GM21576 (cell line): ENCODE data around the gene TMBIM4.
"Not testable (repeated sequence)": the region's sequence is repeated elsewhere in the genome, so short reads cannot be mapped to it uniquely, and the experiment has no call there.

Experiments used
- ATAC-seq: cut with Tn5 transposase; IDR thresholded peaks from one replicate; pipeline ENCODE4 v1.9.1; 2021; ENCODE audit warnings: mild to moderate bottlenecking, moderate library complexity; ENCODE audit not compliant: unreplicated experiment

The TMBIM4 gene, protein sequence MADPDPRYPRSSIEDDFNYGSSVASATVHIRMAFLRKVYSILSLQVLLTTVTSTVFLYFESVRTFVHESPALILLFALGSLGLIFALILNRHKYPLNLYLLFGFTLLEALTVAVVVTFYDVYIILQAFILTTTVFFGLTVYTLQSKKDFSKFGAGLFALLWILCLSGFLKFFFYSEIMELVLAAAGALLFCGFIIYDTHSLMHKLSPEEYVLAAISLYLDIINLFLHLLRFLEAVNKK

DNA sequence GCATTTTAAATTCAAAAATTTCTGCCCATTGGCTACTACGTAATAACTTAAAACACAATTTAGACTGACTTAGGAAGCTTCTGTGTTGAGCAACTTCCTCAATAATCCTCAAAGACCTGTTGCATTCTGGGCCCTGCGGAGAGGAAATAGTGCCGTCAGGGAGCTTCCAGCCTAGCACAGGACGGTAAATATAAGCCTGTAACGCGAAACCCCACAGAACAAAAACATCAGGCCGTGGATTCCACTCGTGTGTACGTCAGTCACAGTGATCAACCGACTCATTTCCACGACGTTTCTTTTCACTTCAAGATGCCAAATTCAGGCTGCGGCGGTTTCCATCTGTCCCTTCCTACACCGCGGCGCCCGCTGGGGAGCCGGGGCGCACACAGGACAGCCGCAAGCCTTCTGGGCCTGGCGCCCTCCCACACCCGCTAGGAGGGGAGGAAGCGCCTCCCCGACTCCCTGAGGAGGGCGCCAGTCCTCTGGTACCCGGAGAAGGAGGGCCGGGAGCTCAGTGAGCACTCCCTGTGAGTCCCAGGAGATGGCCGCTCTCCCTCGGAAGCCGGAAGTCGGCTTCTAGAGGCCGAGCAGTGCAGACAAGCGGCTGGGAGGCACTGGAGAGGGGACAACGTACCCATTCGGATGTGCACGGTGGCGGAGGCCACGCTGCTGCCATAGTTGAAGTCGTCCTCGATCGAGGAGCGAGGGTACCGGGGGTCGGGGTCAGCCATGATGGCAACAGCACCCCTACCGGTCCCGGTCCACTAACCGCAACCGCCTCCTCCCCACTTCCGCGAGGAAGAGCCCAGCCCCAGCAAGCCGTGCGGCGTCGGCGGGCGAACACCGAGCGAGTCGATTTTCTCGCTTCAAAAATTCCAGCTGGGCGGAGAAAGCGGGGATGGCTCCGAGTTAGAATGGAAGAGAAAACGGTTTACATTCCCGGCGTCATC, at the start of gene TMBIM4:
TSS of gene TMBIM4 (minus strand) at position 776 of the 950 bp plus-strand sequence. CDS start at position 731, 45 bp downstream.
- ATAC-seq: peak; percentile 85

DNA sequence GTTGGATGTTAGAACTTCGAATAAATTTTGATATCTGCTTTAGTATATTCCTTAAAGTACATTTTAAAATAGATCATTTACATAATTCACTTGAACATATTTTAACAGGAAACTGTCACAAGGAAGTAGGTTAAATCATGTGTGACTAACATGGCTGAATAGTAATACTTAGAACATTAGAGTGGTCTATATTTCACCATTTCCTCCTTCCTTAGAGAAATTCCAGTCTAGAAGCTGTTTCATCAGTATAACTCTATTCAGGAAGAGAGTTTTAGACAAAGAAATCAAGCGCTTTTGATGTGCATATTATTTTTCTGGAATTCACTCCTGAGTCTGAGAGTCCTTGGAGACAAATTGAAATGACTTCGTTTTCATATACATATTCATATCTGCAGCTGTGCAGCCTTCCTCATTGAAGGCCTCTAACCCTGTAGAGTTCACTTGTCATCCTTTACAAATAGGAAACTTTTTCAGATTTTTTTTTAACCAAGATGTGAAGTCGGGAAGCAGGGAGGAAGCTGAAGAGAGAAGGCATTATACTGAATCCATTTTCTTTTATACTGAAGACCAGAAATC, 47.6 kb upstream of the TMBIM4 start:
- no peak for ATAC-seq

DNA sequence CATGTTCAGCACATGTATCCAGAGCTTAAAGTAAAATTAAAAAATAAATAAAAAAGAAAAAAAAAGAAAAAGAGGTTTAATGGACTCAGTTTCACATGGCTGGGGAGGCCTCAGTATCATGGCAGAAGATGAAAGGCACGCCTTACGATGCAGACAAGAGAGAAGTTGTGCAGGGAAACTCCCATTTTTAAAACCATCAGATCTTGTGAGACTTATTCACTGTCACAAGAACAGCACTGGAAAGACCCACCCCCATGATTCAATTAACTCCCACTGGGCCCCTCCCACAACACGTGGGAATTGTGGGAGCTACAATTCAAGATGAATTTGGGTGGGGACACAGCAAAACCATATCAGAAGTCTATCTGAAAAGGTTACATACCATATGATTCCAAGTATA, 43.2 kb upstream of the TMBIM4 start:
- ATAC-seq: not testable (repeated sequence)

DNA sequence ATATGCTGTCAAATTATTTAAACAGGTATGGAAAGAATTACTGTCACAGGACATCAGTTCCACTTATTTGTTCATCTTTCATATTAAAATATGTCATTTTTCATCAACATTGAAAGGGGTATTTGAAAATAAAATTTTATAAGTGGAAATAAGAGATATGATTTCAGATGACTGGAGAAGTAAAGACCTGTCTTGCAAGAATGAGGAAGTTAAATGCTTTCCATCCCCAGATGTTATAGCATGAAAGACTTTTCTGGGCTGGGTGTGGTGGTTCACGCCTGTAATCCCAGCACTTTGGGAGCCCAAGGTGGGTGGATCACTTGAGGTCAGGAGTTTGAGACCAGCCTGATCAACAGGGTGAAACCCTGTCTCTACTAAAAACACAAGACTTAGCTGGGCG, 41.8 kb upstream of the TMBIM4 start:
- not testable (repeated sequence) for ATAC-seq

DNA sequence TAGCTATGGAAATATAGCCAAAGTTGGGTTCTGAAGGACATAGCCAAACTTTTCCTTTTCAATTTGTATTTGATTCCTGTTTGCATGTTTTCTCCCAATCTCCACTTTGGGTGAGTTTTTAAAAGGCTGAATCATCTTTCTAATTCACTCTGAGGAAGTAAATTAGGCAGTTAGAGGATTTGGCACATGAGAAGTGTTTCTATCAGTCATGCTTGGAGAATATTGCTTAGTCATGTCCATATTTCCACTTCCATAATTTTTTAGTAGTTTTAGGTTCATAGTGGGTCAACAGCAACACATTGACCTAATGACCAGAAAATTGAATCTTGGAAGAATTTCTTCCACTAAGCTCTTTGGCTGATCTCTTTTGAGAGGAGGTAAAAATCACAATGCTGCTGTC, 41.0 kb upstream of the TMBIM4 start:
- no peak for ATAC-seq

DNA sequence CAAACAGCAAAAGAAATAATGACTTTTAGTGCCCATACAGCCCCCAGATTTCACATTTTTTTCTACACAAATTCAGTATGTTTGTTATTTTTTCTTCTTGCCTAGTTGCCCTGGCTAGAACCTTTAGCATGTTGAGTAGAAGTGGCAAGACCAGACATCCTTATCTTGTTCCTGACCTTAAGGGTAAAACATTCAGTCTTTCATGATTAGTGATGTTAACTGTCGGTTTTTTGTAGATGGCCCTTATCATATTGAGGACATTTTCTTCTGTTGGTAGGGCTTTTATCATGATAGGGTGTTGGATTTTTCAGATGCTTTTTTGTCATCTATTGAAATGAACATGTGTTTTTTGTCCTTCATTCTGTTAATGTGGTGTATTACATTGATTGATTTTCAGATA, 36.3 kb upstream of the TMBIM4 start:
- ATAC-seq: no peak

DNA sequence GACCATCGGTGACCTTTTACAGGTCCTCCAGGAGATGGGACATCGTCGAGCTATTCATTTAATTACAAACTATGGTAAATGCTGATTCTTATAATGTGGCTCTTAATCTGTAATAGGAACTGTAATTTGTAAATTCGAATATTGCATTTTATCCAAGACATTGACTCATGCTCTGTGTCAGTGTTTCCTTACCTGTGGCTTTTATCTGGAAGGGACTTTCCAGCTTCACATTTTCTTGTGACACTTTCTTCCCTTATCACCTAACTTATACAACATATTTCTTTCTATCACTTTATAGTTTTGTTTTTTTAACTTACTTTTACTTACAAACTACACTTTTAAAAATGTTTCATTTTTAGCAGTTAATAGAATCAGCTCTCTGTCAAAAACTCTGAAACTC, 34.0 kb upstream of the TMBIM4 start:
- no peak for ATAC-seq

DNA sequence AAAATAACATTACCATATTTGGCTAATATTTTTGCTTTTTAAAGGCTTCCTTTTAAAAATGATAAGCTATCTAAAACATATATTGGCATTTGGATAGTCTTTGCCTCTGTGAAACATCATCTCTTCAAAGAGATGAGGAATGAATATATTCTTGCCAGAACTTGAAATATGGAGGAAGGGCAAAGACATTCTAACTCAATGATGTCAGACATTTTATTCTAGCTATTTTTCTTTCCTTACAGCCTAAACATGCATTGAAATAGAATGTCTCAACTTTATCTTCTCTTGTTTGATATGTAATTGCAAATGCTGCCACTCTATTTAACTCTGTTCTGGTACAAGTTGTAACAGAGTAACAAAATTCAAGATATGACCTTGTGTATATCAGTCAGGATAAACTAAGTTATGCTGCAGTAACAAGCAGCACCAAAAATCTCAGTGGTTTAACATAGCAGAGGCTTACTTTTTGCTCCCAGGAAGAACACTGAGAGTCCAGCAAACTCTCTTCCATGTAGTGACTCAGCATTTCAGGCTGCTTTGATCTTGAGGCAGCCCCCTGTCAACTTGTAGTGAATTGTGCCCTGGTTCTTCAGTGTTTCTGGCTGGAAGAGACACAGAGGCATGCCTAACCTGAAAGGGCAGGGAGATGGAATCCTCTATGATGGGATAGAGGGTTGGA, 30.2 kb upstream of the TMBIM4 start:
- ATAC-seq: no peak

DNA sequence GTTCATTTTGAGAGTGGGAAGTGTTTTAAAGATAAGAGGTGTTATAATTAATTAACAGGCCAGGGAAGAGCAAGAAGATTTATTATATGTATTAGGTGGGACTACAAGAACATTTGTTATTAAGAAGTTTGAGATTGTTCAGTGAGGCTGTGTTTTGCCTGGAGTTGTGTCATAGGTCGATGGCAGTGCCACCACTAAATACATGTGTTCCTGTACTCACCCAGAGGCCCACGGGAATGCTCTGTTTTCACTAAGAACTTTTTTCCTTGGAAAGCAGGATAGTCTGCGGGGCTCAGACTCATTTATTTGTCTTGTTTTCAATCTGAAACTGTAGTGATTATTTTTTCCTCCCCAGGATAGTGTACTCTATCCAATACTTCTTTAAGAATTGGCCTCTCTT, 29.3 kb upstream of the TMBIM4 start:
- no peak for ATAC-seq

DNA sequence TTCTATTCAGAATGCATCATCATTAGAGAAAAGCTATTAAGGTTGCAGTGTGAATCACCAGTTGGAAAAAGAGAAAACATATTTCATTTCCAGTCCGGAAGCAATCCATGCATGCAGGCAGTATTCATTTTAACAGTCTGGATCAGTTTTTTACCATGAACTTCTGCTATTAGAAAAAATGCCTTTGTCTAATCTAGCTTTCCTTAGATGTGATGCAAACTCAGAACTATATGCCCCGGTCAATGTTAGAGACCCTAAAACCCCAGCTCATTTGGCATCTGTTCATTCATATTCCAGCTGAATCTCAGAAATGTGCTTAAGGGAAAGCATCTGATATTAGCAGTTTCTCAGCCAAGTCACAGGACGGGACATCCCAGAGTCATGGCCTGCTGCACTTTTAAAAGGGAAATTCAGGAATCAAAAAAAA, 27.7 kb upstream of the TMBIM4 start:
- no peak for ATAC-seq

DNA sequence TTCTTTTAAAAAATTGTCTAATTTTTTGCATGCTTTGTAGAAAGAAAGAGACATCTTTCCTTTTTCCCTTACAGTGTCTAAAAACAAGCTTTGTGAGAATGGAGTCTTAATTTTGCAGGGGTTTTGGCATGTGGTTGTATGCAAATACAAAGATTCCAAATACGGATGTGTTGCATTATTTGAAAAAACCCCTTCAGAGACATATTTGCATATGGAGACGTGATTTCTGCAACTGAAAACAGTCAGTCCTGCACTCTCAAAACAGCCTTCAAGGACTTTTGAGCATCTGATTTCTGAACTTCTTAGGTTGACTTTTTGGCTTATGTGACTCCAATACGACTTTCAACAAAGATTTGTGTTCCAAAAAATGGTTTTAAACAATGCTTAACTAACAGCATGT, 27.0 kb upstream of the TMBIM4 start:
- ATAC-seq: peak; percentile 93

DNA sequence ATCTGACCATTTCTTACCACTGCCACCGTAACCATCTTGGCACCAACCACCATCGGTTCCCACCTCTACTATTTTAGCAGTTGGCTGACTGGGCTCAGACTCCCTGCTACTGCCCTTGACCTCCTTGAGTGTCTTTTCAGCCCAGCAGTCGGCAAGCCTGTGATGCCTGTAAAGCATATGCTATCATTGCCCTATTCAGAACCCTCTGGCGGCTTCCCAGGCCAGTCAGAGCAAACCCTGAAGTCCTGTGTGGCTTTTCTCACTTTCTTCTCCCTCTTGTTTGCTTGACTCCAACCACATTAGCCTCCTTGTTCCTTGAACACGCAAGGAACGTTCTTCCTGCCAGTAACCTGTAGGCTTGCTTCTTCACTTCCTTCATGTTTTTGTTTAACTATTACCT, 25.4 kb upstream of the TMBIM4 start:
- ATAC-seq: no peak

DNA sequence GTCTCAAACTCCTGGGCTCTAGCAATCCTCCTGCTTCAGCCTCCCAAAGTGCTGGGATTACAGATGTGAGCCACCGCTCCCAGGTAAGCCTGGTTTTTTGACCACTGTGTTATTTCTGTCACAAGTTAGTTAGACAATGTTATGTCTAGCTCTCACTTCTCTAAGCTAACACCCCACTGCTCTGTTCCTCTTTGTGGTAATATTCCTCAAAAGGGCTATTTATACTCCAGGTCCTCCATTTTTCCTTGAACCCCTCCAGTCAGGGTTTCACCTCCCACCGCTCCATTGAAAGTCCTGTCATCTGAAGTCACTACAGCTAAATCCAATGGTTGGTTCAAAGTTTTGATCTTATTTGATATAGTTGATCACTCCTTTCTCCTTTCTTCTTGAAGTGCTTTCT, 24.3 kb upstream of the TMBIM4 start:
- ATAC-seq: no peak

DNA sequence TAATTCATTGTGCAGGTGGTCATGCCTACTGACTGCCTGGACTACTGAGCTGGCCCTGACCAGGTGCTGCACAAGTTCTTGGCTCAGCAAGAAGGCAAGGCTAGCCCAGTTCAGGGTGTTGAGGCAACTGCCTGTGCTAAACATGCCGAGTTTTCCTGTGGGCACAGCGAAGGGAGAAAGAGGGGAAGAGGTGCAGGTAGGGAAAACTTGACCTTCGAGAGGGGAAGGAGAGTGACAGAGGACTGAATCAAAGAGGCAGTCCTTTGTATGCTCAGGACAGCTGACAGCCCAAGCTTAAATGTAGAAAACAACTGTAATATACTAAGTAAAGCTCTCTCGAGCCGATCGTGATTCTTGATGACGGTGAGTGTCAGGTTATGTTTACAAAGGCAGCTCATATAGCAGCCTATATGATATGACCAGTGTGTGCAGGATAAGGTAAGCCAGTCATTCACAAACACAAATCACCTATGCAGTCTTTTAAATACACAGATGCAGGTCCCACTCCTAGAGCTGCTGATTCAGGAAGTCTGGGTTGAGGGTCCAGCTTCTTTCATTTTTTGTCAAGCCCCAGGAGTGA, 21.8 kb upstream of the TMBIM4 start:
- ATAC-seq: no peak

DNA sequence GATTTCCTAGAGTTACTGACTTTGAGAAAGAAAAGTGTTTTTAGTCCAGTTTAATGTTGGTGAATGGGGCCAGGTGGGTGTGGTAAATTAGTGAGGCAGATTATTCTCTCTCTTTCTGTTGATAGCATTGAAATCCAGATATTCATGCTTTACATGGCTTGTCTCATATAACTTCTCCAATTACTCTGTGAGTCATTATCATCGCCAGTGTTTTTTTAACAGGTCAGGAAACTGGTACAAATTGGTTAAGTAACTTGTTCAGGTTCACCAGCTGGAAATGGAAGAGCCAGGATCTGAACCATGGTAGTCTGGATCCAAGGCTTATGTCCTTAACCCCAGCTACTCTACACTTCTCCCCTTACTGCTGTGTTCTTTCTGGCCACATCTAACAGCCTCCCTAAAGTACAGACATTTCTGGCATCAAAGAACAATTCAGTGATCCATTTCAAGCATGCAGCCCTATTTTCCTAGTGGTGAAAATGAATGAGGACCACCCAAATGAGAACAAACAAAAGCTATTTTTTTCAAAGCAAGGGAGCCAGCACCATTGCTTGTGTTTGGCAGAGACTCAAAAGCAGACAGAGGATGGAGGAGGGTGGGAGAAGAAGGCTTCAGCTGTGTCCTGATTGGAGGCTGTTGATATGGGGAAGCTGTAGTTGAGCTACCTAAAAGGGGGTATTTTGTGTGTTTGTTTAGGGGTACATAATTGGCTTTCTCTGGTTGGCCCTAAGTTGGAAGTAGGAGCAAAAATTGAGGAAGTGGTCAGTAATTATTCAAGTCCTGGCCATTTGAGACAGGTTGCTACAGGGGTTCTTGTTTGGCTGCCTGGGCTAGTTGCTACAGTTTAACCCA, 20.9 kb upstream of the TMBIM4 start:
- ATAC-seq: no peak

DNA sequence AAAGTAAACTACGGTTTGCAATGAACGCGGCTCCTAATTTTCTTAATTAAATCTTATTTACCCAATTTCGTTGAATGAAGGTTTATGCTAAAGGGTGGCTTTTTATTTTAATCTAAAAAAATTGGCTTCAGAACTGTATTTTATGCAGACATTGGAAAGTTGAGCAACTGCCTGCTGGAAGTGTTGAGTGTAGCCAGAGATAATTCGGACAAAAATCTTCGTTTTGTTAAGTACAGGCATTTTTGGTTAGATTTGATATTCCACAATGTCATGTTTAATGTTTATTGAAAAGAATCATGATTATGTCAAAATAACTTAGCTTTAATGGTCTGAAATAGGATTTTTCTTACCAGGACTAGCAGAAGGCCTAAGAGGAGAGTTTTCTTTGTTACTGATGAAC, 20.1 kb upstream of the TMBIM4 start:
- ATAC-seq: no peak

DNA sequence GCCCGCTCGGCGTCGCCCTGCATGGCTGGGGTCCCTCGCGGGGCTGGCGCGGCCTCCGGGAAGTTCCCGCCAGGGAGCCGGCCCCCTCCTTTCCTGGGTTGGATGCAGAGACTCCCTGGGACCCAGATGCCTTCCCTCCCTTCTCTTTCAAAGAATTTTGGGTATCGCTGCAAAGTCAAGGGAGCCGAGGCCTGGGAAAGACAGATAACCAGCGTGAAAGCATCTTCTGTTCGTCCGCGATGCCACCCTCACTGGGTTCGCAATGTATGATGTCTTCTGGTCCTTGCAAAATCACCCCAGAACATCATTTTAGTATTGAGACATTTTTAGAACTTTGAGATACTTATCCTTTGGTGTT, 19.7 kb upstream of the TMBIM4 start:
- ATAC-seq: no peak

DNA sequence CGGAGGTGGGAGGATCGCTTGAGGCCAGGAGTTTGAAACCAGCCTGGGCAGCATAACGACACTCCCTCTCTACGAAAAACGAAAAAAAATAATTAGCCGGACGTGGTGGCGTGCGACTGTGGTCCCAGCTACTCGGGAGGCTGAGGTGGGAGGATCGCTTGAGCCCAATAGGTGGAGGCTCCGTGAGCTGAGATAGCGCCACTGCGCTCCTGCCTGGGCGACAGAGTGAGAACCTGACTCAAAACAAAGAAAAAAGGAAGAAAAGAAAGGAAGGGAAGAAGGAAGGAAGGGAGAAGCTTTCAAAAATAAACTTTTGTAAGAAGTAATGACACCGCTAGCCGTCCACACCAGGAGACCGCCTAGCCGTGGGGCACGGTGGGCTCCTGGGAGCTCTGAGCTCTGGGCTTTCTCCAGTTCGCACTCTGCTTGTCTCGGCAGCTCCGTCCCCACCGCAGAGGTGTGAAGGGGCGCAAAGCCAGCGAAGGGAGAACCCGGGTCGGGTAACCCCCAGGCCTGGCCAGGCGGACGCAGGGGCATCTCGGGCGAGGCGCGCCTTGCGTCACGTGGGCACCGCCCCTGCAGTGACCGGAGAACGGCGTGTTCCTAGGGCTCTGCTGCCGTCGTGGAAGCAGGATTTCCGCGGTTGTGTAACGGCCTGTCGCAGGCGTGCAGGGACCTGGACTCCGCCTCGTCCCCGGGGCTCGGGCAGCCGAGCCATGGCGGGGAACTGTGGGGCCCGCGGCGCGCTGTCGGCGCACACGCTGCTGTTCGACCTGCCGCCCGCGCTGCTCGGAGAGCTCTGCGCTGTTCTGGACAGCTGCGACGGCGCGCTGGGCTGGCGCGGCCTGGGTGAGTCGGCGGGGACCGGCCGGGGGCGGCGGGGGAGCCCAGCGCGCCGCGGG, 19.0 kb upstream of the TMBIM4 start, which contains the start of gene IRAK3:
TSS of gene IRAK3 (plus strand) at position 631 of the 902 bp plus-strand sequence. CDS start at position 717, 86 bp downstream.
- peak; percentile 50 for ATAC-seq

DNA sequence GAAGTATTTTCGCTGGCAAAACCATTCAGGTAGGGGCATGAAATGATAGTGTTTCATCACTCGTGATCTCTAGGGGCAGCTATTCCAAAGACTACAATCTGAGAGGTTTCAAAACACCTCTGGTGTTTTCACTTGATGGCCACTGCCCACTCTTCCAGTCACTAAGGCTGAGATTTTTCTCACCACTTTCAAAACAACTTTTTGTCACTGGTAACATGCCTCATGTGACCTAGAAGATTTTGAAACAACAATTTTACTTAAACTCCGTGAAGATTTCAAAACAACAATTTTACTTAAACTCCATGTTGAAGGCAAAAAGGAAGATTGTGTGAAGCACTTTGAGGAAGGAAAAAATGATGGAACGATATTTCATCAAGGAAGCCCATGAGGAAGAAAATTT, 18.0 kb upstream of the TMBIM4 start:
- no peak for ATAC-seq
